HG02642 (cell line): ENCODE results near the gene HOXD9.

Experiments used
- ATAC-seq: cut with Tn5 transposase; IDR thresholded peaks from one replicate; pipeline ENCODE4 v1.9.1; 2021; ENCODE audit warnings: mild to moderate bottlenecking; ENCODE audit not compliant: unreplicated experiment, poor library complexity

Gene HOXD9

GRCh38 chr2:176135035-176135440 lies 12.5 kb downstream of the HOXD9 start:
- no peak for ATAC-seq

- no peak for ATAC-seq
Measured at GRCh38 chr2:176136374-176137251, 14.1 kb downstream of the HOXD9 start.

- ATAC-seq, result no peak
Measured at GRCh38 chr2:176137252-176137580, 14.7 kb downstream of the HOXD9 start.

GRCh38 chr2:176137906-176138305 lies 15.4 kb downstream of the HOXD9 start:
- no peak for ATAC-seq

- ATAC-seq, result no peak
Measured at GRCh38 chr2:176138526-176138922, 16.0 kb downstream of the HOXD9 start.

- no peak for ATAC-seq
Measured at GRCh38 chr2:176138923-176139660, 16.6 kb downstream of the HOXD9 start.

GRCh38 chr2:176139661-176140512 lies 17.4 kb downstream of the HOXD9 start:
- ATAC-seq, result no peak

- peak; percentile 94 for ATAC-seq
Measured at GRCh38 chr2:176140513-176141317, 18.2 kb downstream of the HOXD9 start.

- ATAC-seq, result no peak
Measured at GRCh38 chr2:176142281-176142680, 19.8 kb downstream of the HOXD9 start.

- ATAC-seq, result no peak
Measured at GRCh38 chr2:176145085-176145969, 22.8 kb downstream of the HOXD9 start.

GRCh38 chr2:176146101-176146500 lies 23.6 kb downstream of the HOXD9 start:
- ATAC-seq, result no peak

- no peak for ATAC-seq
Measured at GRCh38 chr2:176146645-176147044, 24.1 kb downstream of the HOXD9 start.

- ATAC-seq, result no peak
Measured at GRCh38 chr2:176147210-176147799, 24.8 kb downstream of the HOXD9 start.

- ATAC-seq, result no peak
Measured at GRCh38 chr2:176147800-176148496, 25.4 kb downstream of the HOXD9 start.

GRCh38 chr2:176148751-176149421 lies 26.4 kb downstream of the HOXD9 start:
- no peak for ATAC-seq

GRCh38 chr2:176149481-176149938 lies 27.0 kb downstream of the HOXD9 start:
- ATAC-seq, result no peak

GRCh38 chr2:176149939-176150583 lies 27.5 kb downstream of the HOXD9 start:
- no peak for ATAC-seq
